Spleen (tissue), 7 donors: ENCODE data around the gene SPTLC1.

Experiments
- POLR2A ChIP-seq, 3 donors: fragments of 450-650 bp; IDR thresholded peaks; one replicate each; pipeline ENCODE4 v1.5.1; 2017; ENCODE audit warnings: antibody characterized with exemption in 3 of 3, mild to moderate bottlenecking in 1 of 3
- TF ChIP-seq, protein P1 (sequence below), 11 experiments: fragments of 200-600 bp in 7 of 11; fragments of 450-650 bp in 4 of 11; sonication (generic) in 4 of 11; IDR thresholded peaks in 8 of 11; conservative IDR thresholded peaks in 3 of 11; 1 replicate in 7 of 11; 2 replicates in 4 of 11; pipeline versions ENCODE4 v1.4.0 to v1.8.0; 2016 to 2021; ENCODE audit warnings: antibody characterized with exemption in 11 of 11, inconsistent platforms in 4 of 11, mild to moderate bottlenecking in 1 of 11
- donor health status: DM: no; HTN: no; CAD: no; lungs with moderate emphysema.
- donor health status: DM: no; HTN: no; CAD: no.
- donor health status: DM: no; HTN: no; CAD: no.

DNA sequence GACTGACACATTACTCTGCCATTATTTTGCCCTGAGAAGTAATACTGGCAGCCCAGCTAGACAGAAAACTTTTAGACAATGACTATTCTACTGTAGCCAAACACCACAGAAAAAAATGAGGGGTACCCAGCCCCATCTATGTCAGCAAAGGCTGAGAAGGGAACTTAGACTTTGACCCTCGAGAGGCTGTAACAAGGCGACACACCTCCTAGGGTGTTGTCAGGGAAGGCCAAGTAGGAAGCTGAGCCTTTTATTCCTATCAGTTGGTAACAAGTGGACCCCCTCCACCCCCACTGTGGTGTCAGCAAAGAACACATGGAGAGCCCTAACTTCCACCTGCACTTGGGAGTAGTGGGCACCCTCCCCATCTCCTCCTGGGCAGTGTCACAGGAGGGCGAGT is 55.6 kb downstream of the SPTLC1 start:
- TF ChIP-seq, protein P1, sequence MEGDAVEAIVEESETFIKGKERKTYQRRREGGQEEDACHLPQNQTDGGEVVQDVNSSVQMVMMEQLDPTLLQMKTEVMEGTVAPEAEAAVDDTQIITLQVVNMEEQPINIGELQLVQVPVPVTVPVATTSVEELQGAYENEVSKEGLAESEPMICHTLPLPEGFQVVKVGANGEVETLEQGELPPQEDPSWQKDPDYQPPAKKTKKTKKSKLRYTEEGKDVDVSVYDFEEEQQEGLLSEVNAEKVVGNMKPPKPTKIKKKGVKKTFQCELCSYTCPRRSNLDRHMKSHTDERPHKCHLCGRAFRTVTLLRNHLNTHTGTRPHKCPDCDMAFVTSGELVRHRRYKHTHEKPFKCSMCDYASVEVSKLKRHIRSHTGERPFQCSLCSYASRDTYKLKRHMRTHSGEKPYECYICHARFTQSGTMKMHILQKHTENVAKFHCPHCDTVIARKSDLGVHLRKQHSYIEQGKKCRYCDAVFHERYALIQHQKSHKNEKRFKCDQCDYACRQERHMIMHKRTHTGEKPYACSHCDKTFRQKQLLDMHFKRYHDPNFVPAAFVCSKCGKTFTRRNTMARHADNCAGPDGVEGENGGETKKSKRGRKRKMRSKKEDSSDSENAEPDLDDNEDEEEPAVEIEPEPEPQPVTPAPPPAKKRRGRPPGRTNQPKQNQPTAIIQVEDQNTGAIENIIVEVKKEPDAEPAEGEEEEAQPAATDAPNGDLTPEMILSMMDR (IDR thresholded peaks at IDR 0.05 in 8 of 11, conservative IDR thresholded peaks at IDR 0.05 in 3 of 11), result no peak
- TF ChIP-seq POLR2A (IDR thresholded peaks at IDR 0.05), result no peak
